Activated B cell treated with CpG ODN at 0.5 μM for 24 hours (primary cell): Measurements from ENCODE around the gene ZNF646. TPM values are rescaled to one million over a fixed set of nuclear protein-coding genes. Genes with fewer than 3 reads are reported as not detected.

Source experiments
- ATAC-seq: fragments of 200-7000 bp; cut with Tn5 transposase; one replicate; pipeline ENCODE4 v1.10.0; 2021; ENCODE audit warnings: low read depth, mild to moderate bottlenecking, moderate library complexity
- CTCF ChIA-PET: fragments of 350-600 bp; sonication (Branson Sonifier 250); formaldehyde crosslinking; loops from one replicate; lab custom pipeline; 2021; ENCODE audit warnings: antibody characterized with exemption; lab: Charles Lee
- POLR2A ChIA-PET: fragments of 350-600 bp; sonication (Branson Sonifier 250); formaldehyde crosslinking; loops from one replicate; lab custom pipeline; 2021; ENCODE audit warnings: antibody characterized with exemption; lab: Charles Lee
- DNase-seq: peaks from one replicate; pipeline ENCODE4 v3.0.0; 2022
- H3K27ac Mint-ChIP-seq: one replicate; pipeline ENCODE4 v1.8.0; 2020; ENCODE audit warnings: mixed read lengths
- H3K27me3 Mint-ChIP-seq: one replicate; pipeline ENCODE4 v1.8.0; 2021; ENCODE audit warnings: mixed read lengths
- H3K36me3 Mint-ChIP-seq: one replicate; pipeline ENCODE4 v1.8.0; 2021; ENCODE audit warnings: low read depth, mixed read lengths
- H3K4me1 Mint-ChIP-seq: one replicate; pipeline ENCODE4 v1.8.0; 2021; ENCODE audit warnings: mixed read lengths
- H3K4me3 Mint-ChIP-seq: one replicate; pipeline ENCODE4 v1.8.0; 2020; ENCODE audit warnings: mild to moderate bottlenecking, mixed read lengths
- H3K9me3 Mint-ChIP-seq: one replicate; pipeline ENCODE4 v1.8.0; 2020; ENCODE audit warnings: mixed read lengths
- intact Hi-C: fragments of 100-400 bp; cut with micrococcal nuclease; formaldehyde crosslinking; loops from one replicate; pipeline ENCODE4 v1.15.1; 2024
- total RNA-seq: library from RNA; stranded (reverse); gene quantifications from 2 replicates; pipeline ENCODE4 v1.2.3, GENCODE V29; 2022
- TF ChIP-seq, protein P1 (sequence below): fragments of 200-600 bp; IDR thresholded peaks from one replicate; pipeline ENCODE4 v1.8.0; 2022; ENCODE audit warnings: antibody characterized with exemption, mild to moderate bottlenecking

ZNF646 gene
- total RNA-seq, 1 donor from 2014 or later, result 32.5 TPM

DNA sequence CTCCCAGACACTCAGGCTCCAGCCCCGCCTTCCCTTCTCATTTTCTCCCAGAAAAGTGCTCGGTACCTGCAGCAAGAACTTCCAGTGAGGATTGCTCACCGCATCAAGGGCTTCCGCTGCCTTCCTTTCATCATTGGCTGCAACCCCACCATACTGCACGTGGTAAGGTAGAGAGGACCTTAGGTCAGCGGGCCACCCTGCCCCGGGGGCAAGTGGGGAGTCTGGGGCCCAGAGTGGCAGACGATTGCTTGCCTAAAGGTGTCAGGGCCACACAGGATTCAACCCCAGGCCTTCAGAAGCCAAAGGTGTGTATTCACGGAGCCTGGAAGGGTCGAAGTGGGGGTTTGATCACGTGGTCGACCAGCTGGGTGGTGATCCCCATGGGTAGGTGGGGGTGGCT is 35.4 kb downstream of the ZNF646 start:
- DNase-seq (no peak), ATAC-seq (no peak)
- H3K9me3 Mint-ChIP-seq, result no peaks in the 10 kb centered on the region
- TF ChIP-seq, protein P1, sequence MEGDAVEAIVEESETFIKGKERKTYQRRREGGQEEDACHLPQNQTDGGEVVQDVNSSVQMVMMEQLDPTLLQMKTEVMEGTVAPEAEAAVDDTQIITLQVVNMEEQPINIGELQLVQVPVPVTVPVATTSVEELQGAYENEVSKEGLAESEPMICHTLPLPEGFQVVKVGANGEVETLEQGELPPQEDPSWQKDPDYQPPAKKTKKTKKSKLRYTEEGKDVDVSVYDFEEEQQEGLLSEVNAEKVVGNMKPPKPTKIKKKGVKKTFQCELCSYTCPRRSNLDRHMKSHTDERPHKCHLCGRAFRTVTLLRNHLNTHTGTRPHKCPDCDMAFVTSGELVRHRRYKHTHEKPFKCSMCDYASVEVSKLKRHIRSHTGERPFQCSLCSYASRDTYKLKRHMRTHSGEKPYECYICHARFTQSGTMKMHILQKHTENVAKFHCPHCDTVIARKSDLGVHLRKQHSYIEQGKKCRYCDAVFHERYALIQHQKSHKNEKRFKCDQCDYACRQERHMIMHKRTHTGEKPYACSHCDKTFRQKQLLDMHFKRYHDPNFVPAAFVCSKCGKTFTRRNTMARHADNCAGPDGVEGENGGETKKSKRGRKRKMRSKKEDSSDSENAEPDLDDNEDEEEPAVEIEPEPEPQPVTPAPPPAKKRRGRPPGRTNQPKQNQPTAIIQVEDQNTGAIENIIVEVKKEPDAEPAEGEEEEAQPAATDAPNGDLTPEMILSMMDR, result no peak
- H3K36me3 Mint-ChIP-seq, result peaks cover 32% of the 10 kb centered on the region
- H3K27ac Mint-ChIP-seq, result peak overlapping the region; percentile 56
- ChIA-PET POLR2A (interaction anchor here (0.6 kb wide), 1 partner anchor 11 kb away, joined by 3 read pairs; no protein-coding TSS in a partner anchor), CTCF (no interaction called here)
- intact Hi-C loops, result loop anchor here (2.0 to 10.0 kb wide), 3 partner anchors 33 to 758 kb away; no protein-coding TSS in a partner anchor
- H3K27me3 Mint-ChIP-seq, result no peaks in the 10 kb centered on the region
- H3K4me1 Mint-ChIP-seq, result peaks cover 22% of the 10 kb centered on the region
- peak overlapping the region; percentile 78 for H3K4me3 Mint-ChIP-seq

DNA sequence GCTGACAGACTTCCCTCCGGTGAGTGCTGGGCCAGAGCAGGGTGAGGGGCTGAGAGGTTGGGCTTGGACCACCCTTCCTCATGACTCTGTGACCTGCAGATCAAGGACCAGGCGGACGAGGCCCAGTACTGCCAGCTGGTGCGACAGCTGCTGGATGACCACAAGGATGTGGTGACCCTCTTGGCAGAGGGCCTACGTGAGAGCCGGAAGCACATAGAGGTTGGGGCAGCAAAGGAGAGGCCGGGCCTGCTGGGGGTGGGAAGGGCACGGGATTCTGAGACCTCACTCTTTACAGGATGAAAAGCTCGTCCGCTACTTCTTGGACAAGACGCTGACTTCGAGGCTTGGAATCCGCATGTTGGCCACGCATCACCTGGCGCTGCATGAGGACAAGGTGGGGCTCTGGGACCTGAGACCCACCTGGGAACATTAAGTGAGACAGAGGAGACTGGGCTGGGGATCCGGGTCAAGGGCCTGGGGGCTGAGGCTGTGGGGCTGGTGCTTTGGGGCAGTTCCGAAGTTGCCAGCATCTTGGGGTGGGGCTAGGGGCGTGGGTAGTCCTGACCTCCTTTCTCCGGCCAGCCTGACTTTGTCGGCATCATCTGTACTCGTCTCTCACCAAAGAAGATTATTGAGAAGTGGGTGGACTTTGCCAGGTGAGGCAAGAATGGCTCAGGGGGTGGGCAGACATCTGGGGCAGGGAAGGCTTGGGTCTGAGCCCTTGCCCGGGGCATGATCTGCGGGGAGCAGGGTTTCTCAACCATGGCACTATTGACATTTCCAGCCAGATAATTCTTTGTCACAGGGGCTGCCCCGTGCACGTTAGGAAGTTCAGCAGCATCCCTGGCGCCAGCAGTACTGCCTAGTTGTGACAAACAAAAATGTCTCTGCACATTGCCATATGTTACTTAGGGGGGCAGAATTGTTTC is 36.1 kb downstream of the ZNF646 start:
- ATAC-seq (no peak), DNase-seq (no peak)
- intact Hi-C loops, result loop anchor here (10.0 kb wide), 1 partner anchor 224 kb away; no protein-coding TSS in a partner anchor
- TF ChIP-seq, protein P1, result no peak
- H3K4me3 Mint-ChIP-seq, result peak overlapping the region; percentile 21
- CTCF ChIA-PET, result no interaction called here
- H3K27ac Mint-ChIP-seq, result no peak overlapping the region
- POLR2A ChIA-PET, result interaction anchor here (0.6 kb wide), 1 partner anchor 10 kb away, joined by 3 read pairs; no protein-coding TSS in a partner anchor
- peaks cover 32% of the 10 kb centered on the region for H3K36me3 Mint-ChIP-seq
- H3K4me1 Mint-ChIP-seq, result peaks cover 23% of the 10 kb centered on the region
- H3K27me3 Mint-ChIP-seq, result no peaks in the 10 kb centered on the region
- H3K9me3 Mint-ChIP-seq, result no peaks in the 10 kb centered on the region

DNA sequence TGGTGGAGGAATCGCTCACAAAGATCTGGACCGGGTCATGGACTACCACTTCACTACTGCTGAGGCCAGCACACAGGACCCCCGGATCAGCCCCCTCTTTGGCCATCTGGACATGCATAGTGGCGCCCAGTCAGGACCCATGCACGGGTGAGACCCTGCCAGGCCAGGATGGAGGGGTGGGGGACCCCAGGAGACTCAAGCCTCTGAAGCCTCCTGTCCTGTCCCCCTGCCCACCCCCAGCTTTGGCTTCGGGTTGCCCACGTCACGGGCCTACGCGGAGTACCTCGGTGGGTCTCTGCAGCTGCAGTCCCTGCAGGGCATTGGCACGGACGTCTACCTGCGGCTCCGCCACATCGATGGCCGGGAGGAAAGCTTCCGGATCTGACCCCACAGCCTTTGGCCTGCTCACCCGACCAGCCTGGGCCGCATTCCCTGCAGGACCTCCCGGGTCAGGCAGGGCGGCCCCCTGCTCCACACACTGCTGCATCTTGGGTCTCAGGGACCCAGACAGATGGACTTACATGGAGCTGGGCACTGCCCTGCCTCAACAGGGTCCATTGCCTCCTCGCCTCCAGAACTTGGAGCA is 37.8 kb downstream of the ZNF646 start:
- ATAC-seq (no peak), DNase-seq (no peak)
- H3K9me3 Mint-ChIP-seq, result no peaks in the 10 kb centered on the region
- TF ChIP-seq, protein P1, result no peak
- H3K4me1 Mint-ChIP-seq, result peaks cover 24% of the 10 kb centered on the region
- peaks cover 32% of the 10 kb centered on the region for H3K36me3 Mint-ChIP-seq
- no peak overlapping the region for H3K4me3 Mint-ChIP-seq
- ChIA-PET CTCF (no interaction called here), POLR2A (no interaction called here)
- intact Hi-C loops, result loop anchor here (10.0 kb wide), 1 partner anchor 223 kb away; no protein-coding TSS in a partner anchor
- H3K27me3 Mint-ChIP-seq, result no peaks in the 10 kb centered on the region
- no peak overlapping the region for H3K27ac Mint-ChIP-seq

DNA sequence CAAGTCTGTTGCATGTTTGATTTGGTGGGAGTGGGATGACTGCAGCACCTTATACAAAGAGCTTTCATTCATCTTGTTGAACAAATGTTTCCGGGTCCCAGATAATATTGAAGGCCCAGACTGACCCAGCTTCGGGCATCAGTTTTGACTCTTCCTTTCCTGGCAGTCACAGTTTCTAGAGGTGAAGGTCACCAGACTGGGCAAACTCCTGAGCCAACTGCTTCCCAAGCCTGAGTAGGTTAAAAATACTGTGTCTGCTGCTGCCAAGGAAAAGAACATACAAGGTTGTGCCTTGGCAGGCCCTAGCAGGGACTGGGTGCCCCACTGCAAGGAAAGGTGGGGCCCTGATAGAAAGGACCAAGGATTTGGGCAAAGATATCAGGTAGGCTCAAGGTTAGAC is 38.5 kb downstream of the ZNF646 start:
- DNase-seq (no peak), ATAC-seq (no peak)
- peaks cover 21% of the 10 kb centered on the region for H3K4me1 Mint-ChIP-seq
- no peak overlapping the region for H3K4me3 Mint-ChIP-seq
- CTCF ChIA-PET, result no interaction called here
- POLR2A ChIA-PET, result interaction anchor here (0.6 kb wide), 1 partner anchor 10 kb away, joined by 3 read pairs; no protein-coding TSS in a partner anchor
- H3K27me3 Mint-ChIP-seq, result no peaks in the 10 kb centered on the region
- no peaks in the 10 kb centered on the region for H3K9me3 Mint-ChIP-seq
- intact Hi-C loops, result loop anchor here (10.0 kb wide), 1 partner anchor 222 kb away; no protein-coding TSS in a partner anchor
- TF ChIP-seq, protein P1, result no peak
- peaks cover 33% of the 10 kb centered on the region for H3K36me3 Mint-ChIP-seq
- no peak overlapping the region for H3K27ac Mint-ChIP-seq
